Right lobe of liver (tissue), 4 donors: ENCODE measurements around the gene PPP1CA.

Experiments
- CTCF ChIP-seq, 4 donors: fragments of 200-600 bp in 3 of 4; fragments of 450-650 bp in 1 of 4; IDR thresholded peaks; one replicate each; pipeline versions ENCODE4 v1.5.1 to v1.8.0; 2016 to 2022; ENCODE audit warnings: antibody characterized with exemption in 4 of 4, mild to moderate bottlenecking in 2 of 4
- POLR2A ChIP-seq: fragments of 450-650 bp; IDR thresholded peaks from one replicate; pipeline ENCODE4 v1.6.1; 2017; ENCODE audit warnings: antibody characterized with exemption, mild to moderate bottlenecking
- donor health status: DM: no; HTN: no; CAD: no.
- donor health status: DM: no; HTN: no; CAD: no.
- donor health status: DM: no; HTN: yes; CAD: no.

GRCh38 chr11:67372993-67373647 is 28.5 kb downstream of the PPP1CA start, which contains the start of gene CLCF1:
- TF ChIP-seq POLR2A = no peak
- TF ChIP-seq CTCF (IDR thresholded peaks at IDR 0.05) = no peak
